Stimulated activated CD8-positive, alpha-beta memory T cell treated with anti-CD3 and anti-CD28 coated beads, Interleukin-15, amount 100 ng/mL, for 24 hours (primary cell): ENCODE measurements around the gene PPIG.
"Not testable (repeated sequence)": the region's sequence is repeated elsewhere in the genome, so short reads cannot be mapped to it uniquely, and the experiment has no call there.

ENCODE experiments used
- DNase-seq: peaks from one replicate; pipeline ENCODE4 v3.0.0-alpha.2; 2020; ENCODE audit warnings: low read depth

PPIG gene

DNA sequence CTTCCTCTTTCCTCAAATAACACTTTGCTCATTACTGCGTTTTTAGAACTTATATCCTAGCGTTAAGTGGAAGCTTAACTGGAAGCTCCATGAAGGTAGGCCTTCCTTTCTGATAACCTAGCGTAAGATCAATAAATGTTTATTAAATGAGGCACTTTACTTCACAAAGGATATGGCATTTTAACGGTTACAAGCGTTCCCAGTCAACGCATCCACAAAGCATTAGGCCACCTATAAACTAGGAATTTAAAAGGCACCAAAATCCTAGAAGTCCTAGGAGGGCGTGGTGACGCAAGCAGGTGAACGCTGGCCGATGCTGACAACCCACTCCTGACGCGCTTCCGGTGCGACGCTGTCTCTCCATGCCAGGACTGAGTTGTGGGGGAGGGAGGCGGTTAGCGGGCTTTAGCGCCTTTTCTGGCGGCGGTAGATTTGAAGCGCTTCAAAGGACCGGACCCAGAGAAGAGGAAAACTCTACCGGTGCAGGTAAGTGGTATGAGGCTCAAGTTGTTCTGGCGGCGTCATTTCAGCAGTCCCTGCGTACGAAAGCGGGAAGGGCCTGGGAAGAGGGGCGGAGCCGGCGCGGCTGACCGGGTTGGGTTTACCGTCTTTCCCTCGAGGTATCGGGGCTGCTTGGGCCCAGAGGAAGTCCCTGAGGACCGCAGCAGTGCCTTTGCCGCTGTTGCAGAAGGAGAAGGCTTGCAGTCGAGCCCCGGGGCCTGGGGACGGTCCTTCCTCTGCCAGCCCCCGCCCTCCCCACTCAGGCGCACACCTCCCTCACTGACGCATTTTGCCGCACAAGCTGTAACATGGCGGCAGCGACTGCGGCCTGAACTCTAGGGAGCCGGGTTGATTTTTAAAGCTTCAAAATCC is at the start of gene PPIG:
PPIG (plus strand) TSS at position 347 of the 873 bp plus-strand sequence. CDS start 19,691 bp downstream, outside the sequence.
- DNase-seq = peak; percentile 74

DNA sequence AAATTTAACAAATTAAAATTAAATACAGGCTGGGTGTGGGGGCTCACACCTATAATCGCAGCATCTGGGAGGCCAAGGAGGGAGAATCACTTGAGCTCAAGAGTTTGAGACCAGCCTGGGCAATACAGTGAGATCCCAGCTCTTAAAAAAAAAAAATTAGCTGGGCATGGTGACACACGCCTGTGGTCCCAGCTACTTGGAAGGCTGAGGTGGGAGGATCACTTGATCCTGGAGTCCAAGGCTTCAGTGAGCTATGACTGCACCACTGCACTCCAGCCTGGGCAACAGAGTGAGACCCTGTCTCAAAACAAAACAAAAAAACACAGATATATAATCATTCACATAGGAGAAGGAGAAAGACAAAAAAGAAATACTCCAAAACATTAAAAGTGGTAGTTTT is 44.7 kb upstream of the PPIG start:
- not testable (repeated sequence) for DNase-seq

DNA sequence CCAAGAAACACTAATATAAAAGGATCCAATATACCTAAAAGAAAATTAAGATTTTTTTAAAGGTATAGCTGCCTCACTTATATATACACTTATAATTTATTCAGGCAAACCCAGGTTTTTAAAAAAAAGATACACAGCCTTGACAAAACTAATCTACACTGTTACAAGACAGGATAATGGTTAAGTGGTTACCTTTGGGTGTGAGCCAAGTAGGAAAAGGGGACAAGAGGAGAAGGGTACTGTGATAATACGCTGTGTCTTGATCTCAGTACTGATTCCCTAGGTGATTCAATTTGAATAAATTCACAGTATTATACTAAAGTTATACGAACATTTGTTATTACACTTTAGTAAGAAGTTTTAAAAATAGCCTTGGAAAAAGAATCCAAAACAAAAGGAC is 44.0 kb upstream of the PPIG start:
- DNase-seq = no peak

DNA sequence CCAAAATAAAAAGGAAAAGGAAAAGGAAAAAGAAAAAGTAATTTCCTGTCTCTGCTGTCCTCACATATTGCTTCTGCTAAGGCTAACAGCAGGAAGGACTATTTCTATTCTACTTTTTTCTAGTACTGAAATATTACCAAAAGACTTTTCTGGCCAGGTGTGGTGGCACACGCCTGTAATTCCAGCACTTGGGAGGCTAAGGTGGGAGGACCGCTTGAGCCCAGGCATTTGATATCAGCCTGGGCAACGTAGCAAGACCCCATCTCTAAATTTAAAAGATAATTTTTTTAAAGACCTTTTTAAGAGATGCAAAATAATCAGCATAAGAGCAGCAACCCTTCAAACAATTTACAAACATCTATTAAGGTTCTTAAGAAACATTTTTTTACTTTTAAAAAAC is 41.7 kb upstream of the PPIG start:
- DNase-seq = no peak

DNA sequence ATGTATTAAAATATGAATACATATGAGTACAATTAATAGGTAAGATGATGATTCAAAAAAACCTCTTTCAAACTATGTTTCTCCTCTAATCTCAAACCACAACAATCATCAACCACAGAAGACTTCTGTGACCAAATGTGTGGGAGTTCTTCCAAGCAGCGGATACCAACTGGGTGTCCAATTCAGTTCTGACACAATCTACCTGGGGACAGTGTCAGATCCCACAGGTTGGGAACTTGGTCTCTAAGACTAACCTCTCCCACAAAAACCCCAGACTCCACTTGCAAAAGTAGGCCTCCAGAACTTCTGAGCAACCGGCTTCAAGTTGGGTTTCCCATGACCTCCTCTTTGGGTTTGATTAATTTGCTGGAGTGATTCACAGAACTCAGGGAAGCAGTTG is 37.4 kb upstream of the PPIG start:
- DNase-seq = no peak

DNA sequence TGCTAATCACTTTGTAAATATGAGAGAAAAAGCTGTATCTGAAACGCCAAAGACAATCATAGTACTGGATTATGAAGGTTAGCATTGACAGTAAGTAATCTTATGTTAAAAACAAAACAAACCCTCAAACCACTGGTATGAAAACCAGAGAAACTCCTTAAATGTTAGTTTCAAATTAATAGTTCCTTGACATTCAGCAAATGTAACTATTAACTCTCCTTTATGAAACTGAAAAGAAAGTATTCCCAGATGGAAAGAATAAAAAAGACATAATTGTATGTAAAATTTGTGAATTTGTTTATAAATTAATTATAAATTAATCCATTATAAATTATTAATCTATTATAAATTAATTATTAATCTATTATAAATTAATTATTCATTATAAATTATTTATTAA is 22.8 kb upstream of the PPIG start:
- no peak for DNase-seq

DNA sequence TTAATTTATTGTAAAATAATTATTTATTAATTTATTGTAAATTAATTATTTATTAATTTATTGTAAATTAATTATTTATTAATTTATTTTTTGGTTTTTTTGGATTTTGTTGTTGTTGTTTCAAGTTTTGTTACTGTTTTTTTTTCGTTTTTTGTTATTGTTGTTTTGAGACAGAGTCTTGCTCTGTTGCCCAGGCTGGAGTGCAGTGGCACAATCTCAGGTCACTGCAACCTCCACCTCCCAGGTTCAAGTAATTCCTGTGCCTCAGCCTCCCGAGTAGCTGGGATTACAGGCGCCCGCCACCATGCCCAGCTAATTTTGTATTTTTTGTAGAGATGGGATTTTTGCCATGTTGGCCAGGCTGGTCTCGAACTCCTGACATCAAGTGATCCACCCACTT is 22.1 kb upstream of the PPIG start:
- DNase-seq = not testable (repeated sequence)

DNA sequence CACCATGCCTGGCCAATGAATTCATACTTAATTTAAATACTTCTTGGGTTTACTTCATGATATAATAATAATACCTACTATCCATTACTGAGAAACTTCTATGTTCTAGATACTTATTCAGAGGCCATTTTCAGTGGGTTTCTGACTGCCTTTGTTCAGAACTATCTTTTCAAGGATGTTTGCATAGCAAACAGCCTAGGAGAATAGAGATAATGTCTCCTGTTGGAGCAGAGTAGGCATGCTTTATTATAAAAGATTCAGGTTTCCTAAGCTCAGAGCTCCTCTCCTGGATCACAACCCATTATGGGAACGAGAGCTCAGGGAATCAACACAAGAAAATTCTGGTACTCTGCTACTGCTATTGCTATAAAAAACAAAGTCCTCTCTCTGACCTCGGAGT is 21.6 kb upstream of the PPIG start:
- no peak for DNase-seq

DNA sequence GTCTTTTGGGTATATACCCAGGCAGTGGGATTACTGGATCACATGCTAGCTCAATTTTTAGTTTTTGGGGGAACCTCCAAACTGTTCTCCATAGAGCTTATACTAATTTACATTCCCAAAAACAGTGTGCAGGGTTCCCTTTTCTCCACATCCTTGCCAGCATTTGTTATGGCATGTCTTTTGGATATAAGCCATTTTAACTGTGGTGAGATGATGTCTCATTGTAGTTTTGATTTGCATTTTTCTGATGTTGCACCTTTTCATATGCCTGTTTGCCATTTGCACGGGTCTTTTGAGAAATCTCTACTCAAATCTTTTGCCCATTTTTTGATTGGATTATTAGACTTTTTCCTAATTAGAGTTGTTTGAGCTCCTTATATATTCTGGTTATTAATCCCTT is 18.5 kb upstream of the PPIG start:
- no peak for DNase-seq

DNA sequence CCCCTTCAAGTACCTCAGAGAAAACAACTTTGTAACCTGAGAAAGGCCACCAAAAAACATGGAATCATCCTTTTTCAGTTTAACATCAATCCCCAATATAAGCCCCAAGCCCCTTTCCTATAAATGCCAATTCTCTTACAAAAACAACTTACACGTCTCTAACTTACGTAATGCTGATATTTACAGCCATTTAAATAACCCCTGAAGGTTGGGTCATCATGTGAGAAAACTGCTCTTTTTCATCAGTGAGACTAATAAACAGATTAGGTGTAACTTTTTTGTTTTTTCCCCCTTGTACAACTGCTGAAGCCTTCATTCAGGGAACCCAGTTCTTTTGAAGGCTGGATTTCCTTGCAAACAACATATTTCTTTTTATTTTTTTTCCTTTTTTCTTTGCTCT is 14.2 kb upstream of the PPIG start:
- DNase-seq = no peak

DNA sequence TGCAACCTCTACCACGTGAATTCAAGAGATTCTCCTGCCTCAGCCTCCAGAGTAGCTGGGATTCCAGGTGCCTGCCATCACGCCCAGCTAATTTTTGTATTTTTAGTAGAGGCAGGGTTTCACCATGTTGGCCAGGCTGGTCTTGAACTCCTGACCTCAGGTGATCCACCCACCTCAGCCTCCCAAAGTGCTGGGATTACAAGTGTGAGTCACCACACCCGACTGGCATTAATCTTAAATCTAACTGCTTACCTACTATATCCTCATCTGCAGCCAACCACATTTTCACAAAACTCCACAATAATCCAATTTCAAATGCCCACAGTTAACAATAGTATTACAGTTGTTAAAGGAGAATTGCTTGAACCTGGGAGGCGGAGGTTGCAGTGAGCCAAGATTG is 13.4 kb upstream of the PPIG start:
- not testable (repeated sequence) for DNase-seq

DNA sequence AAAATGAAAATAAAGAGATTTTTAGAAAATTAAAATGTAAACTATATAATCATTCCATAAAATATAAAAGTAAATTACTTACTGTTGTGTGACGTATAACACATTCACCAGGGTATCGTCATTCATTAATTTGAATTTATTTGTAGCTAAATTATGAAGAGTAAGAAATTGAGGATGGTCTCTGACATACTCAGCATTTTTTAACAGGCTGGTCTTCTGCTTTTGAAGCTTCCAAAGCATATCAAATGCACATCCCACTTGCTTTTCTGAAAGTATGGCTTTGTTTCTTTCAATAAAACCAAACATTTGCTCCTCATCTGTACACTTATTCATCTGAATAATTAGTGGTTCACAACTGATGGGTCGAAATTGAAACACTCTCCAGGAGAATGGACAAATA is 12.6 kb upstream of the PPIG start:
- no peak for DNase-seq

DNA sequence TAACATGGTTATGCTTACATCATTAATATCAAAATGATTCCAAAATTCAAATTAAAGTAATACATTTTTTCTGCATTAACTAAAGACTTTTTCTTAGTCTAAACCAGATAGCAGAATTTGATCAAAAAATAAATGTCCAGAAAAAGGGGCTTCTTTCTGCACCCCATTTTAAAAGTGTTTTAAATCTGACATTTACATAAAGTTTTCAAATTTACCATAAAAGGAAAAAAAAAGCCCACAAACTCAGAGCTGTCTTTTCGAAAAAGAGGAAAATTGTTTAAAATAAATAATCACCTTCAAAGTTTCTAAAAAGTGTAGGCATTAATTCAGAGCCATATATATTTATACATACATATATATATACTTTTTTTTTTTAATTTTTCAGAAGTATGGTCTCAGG is 12.0 kb upstream of the PPIG start:
- DNase-seq = no peak

DNA sequence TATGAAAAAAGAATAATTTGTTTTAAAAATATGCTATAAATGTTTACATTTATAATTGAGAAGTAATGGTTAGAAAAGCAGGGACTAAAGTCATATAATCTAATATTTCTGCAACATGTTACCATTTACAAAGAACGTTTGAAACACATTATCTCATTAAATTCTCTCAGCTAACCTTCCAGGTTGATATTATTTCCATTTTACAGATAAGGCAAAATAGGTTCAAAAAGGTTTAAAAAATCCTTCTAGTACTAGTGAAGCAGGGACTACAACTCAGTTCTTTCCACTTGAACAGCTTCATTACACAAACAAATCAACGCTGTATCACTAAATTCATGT is 11.4 kb upstream of the PPIG start:
- DNase-seq = no peak

DNA sequence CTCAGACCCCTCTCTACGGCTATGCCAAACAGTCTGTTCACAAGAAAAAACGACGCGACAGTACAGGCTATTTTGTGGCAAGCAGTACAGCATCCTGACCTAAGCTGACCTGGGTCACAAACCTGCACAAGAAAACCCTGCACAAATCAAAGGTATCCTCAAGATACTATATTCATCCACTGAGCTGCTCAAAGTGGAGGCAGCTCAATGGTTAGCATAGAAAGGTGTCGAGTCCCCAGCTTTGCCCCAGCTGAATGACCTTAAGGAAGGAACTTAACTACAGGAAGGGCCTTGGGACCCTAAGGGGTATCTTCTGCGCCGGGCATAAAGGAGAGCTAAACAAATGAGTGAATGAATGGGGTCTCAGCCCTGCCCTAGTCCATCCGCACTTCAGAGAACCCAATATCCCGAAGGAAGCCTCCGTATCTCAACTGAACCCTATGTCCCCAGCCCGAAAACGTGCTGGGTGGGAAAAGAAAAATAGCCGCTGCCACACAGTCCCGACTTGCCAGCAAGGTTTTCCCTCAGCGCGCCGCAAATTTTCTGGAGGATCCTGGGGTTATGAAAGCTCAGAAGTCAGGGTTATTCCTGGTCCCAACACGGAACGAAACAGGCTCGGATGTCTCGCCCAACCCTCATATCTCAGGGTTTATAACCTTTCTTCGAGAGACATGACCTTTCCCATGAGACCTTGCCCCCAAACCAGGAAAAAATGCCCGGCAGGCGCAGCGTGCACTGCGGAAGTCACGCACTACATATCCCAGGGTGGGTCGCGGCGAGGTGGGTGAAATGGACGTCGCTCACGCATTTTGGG is 10.8 kb upstream of the PPIG start, which contains the start of gene FASTKD1:
FASTKD1 (minus strand) TSS at position 706 of the 814 bp plus-strand sequence. CDS start 1,836 bp downstream, outside the sequence.
- DNase-seq = peak; percentile 66

DNA sequence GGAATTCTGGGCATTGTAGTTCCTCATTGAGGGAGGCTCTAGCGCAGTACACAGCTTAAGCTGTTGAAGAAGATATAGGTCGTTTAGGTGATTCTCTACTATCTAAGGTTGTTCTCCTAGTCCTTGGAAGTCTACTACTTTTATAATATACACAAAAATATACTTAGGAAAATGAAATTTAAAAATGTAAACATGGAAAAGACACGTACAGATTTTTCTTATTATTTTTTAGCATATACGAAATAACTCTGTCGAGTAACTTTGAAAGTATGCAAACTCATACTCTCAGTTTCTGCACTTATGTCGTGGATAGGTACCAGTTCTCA is 10.2 kb upstream of the PPIG start:
- DNase-seq = no peak

DNA sequence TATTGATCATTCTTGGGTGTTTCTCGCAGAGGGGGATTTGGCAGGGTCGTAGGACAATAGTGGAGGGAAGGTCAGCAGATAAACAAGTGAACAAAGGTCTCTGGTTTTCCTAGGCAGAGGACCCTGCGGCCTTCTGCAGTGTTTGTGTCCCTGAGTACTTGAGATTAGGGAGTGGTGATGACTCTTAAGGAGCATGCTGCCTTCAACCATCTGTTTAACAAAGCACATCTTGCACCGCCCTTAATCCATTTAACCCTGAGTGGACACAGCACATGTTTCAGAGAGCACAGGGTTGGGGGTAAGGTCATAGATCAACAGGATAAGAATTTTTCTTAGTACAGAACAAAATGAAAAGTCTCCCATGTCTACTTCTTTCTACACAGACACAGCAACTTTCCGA is 9.6 kb upstream of the PPIG start:
- not testable (repeated sequence) for DNase-seq

DNA sequence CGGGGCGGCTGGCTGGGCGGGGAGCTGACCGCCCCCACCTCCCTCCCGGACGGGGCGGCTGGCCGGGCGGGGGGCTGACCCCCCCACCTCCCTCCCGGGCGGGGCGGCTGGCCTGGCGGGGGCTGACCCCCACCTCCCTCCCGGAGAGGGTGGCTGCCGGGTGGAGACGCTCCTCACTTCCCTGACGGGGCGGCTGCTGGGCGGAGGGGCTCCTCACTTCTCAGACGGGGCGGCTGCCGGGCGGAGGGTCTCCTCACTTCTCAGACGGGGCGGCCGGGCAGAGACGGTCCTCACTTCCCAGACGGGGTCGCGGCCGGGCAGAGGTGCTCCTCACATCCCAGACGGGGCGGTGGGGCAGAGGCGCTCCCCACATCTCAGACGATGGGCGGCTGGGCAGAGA is 8.9 kb upstream of the PPIG start:
- not testable (repeated sequence) for DNase-seq

DNA sequence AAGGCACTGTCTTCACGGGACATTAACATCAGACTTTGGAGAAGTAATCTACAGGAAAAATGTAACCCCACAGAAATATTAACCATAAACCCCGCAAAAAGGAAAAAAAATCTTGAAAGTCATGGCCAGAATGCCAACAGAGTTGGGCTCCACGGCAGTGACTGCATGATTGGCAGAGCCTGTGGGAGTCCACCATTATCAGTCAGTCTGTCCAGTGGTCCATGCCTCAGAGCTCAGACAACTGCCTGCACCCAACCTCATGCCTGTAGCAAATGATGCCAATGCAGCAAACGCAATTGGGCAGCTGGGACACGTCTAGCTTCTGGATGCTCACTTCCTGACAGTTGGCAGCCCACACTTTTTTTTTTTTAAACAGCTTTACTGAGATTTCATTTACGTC is 5.1 kb upstream of the PPIG start:
- no peak for DNase-seq

DNA sequence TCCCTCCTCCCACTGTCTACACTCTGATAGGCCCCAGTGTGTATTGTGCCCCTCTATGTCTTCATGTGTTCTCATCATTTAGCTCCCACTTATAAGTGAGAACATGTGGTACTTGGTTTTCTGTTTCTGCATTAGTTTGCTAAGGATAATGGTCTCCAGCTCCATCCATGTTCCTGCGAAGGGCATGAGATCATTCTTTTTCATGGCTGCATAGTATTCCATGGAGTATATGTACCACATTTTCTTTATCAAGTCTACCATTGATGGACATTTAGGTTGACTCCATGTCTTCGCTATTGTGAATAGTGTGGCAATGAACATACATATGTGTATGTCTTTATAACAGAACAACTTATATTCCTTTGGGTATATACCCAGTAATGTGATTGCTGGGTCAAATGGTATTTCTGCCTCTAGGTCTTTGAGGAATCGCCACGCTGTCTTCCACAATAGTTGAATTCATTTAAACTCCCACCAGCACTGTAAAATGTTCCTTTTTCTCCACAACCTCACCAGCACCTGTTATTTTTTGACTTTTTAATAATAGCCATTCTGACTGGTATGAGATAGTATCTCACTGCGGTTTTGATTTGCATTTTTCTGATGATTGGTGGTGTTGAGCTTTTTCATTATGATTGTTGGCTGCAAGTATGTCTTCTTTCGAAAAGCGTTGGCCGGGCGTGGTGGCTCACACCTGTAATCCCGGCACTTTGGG is 1.4 kb upstream of the PPIG start:
- not testable (repeated sequence) for DNase-seq

DNA sequence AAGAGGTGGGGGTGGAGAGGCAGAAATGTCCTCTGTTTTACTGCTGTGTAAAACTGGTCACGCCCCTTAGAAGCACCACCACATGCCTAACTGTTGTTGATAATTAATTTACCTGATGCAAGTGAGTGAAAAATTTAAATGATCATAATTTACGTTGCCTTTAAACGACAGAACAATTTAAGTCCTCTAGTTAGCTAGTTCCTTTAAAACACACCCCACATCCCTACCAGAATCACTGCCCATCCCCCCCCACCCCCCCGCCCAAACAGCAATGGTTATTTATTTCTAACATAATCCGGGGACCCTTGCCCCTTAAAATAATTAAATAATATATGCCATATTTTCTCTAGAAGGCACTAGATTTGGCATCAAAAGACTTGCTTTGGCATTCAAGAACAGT is 633 bp upstream of the PPIG start:
- DNase-seq = no peak

DNA sequence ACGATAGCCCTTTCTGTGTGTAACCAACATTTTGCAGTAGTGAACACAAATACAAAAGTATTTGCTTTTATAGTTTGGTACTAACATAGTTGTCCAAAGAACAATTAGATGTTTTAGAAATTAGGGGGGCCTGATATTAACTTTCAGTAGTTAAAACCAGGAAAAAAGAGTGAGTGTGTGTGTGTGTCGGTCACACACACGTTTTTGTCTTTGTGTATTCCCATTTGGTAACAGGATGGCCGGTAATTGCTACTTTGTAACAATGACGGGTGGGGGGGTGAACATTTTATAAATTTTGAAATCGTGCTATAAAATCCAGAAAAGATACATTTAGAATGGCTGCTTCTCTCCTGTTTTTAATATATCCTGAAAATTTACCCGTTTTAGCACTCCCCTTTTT is 1.5 kb downstream of the PPIG start:
- no peak for DNase-seq

DNA sequence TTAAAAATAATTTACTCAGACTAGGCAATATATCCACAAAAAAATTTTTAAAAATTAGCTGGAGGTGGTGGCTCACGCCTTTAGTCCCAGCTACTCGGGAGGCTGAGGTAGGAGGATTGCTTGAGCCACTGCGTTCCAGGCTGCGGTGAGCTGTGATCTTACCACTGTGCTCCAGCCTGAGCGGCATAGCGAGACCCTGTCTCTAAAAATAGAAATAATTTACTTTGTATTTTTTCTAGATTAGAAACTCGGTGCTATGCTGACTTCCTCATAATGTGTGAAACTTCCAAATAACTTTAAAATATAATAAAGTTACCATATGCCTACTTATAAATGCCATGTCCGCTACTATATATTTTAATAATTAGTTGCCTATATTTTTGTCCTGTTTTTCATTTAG is 6.7 kb downstream of the PPIG start:
- no peak for DNase-seq
